ENCODE measurements around the gene GJB1. TPM values are rescaled to one million over a fixed set of nuclear protein-coding genes. Genes with fewer than 3 reads are reported as not detected.
"Not testable (repeated sequence)": the region's sequence is repeated elsewhere in the genome, so short reads cannot be mapped to it uniquely, and the experiment has no call there.

Gene GJB1
- total RNA-seq, 3 donors from 2014 or later, result not detected

DNA sequence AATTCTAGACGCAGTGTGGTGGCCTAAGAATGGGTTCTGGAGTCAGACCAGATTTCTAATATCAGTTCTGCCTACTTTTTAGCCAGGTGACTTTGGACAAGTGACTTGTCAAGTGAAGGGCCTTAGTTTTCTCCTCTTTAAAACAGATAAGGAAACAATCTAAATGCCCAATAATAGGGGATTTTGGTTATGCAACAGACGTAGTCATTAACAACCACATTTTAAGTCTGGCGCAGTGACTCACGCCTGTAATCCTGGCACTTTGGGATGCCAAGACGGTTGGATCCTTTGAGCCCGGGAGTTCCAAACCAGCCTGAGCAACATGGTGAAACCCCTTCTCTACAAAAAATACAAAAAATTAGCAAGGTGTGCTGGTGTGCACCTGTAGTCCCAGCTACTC is 33.0 kb downstream of the GJB1 start:
- peaks cover 26% of the 10 kb centered on the region for H3K4me1 Mint-ChIP-seq (ENCODE audit: low read depth)
- H3K4me3 Mint-ChIP-seq, result no peak overlapping the region
- H3K9me3 Mint-ChIP-seq, result no peaks in the 10 kb centered on the region
- no peak for ATAC-seq
- DNase-seq, result no peak
- no peaks in the 10 kb centered on the region for H3K27me3 Mint-ChIP-seq (ENCODE audit: low read depth)
- H3K36me3 Mint-ChIP-seq (ENCODE audit: insufficient read depth), result no peaks in the 10 kb centered on the region

GRCh38 chrX:71256856-71257255 is 33.8 kb downstream of the GJB1 start:
- H3K9me3 Mint-ChIP-seq, result no peaks in the 10 kb centered on the region
- DNase-seq, result no peak
- H3K36me3 Mint-ChIP-seq (ENCODE audit: insufficient read depth), result no peaks in the 10 kb centered on the region
- H3K4me1 Mint-ChIP-seq (ENCODE audit: low read depth), result peaks cover 19% of the 10 kb centered on the region
- no peak for ATAC-seq
- H3K27me3 Mint-ChIP-seq (ENCODE audit: low read depth), result no peaks in the 10 kb centered on the region
- H3K4me3 Mint-ChIP-seq, result no peak overlapping the region

DNA sequence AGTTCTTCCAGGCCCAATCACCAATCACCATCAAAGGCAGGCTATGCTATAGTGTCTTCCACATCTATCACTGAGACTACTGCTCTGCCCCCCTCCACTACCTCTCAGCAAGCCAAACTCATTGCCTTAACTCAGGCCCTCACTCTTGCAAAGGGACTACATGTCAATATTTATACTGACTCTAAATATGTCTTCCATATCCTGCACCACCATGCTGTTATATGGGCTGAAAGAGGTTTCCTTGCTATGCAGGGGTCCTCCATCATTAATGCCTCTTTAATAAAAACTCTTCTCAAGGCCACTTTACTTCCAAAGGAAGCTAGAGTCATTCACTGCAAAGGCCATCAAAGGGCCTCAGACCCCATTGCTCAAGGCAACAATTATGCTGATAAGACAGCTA is 45.6 kb downstream of the GJB1 start:
- H3K4me3 Mint-ChIP-seq; H3K27me3 Mint-ChIP-seq (ENCODE audit: low read depth); DNase-seq; H3K9me3 Mint-ChIP-seq; ATAC-seq; H3K4me1 Mint-ChIP-seq (ENCODE audit: low read depth); H3K36me3 Mint-ChIP-seq (ENCODE audit: insufficient read depth): not testable (repeated sequence)

DNA sequence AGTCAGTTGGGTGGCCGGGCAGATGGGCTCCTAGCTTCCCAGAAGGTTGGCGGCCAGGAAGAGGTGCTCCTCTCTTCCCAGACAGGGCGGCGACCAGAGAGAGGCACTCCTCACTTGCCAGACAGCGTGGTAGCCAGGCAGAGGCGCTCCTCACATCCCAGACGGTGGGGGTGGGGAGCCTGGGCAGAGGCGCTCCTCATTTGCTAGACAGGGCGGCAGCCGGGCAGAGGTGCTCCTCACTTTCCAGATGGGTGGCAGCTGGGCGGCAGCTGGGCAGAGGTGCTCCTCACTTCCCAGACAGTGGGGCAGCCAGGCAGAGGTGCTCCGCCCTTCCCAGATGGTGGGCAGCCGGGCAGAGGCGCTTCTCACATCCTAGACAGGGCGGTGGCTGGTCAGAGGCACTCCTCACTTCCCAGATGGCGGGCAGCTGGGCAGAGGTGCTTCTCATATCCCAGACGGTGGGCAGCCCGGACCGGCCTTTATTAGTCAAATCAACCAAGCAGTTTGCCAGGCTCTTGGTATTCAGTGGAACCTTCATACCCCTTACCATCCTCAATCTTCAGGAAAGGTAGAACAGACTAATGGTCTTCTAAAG is 46.9 kb downstream of the GJB1 start:
- Mint-ChIP-seq H3K36me3 (ENCODE audit: insufficient read depth) (no peaks in the 10 kb centered on the region), H3K4me1 (ENCODE audit: low read depth) (no peaks in the 10 kb centered on the region), H3K27me3 (ENCODE audit: low read depth) (no peaks in the 10 kb centered on the region), H3K4me3 (no peak overlapping the region), H3K9me3 (no peaks in the 10 kb centered on the region)
- DNase-seq (no peak), ATAC-seq (no peak)

DNA sequence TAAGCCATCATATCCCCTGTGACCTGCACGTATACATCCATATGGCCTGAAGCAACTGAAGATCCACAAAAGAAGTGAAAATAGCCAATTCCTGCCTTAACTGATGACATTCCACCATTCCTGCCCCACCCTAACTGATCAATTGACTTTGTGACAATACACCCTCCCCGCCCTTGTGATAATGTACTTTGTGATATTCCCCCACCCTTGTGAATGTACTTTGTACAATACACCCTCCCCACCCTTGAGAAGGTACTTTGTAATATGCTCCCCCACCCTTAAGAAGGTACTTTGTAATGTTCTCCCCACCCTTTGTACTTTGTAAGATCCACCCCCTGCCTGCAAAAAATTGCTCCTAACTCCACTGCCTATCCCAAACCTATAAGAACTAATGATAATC is 49.3 kb downstream of the GJB1 start:
- not testable (repeated sequence) for DNase-seq; ATAC-seq; H3K4me1 Mint-ChIP-seq (ENCODE audit: low read depth); H3K27me3 Mint-ChIP-seq (ENCODE audit: low read depth); H3K9me3 Mint-ChIP-seq; H3K4me3 Mint-ChIP-seq; H3K36me3 Mint-ChIP-seq (ENCODE audit: insufficient read depth)

Other genes with a start within 250 kb of the GJB1 start
- 10 to 100 TPM; 55.9 to 62.7 (median 58.4) TPM for gene SNX12, start 154.9 kb upstream of the GJB1 start, total RNA-seq
- 1 to 10 TPM; 3.4 to 6.4 (median 5.2) TPM for gene FOXO4, start 127.4 kb upstream of the GJB1 start, total RNA-seq
- gene CXorf65, start 116.5 kb upstream of the GJB1 start, total RNA-seq, result 10 to 100 TPM in 1 of 3 donors, 1 to 10 TPM in 2; 6.0 to 11.3 (median 6.6) TPM
- gene IL2RG, start 111.6 kb upstream of the GJB1 start, total RNA-seq, result 100 to 1,000 TPM; 214 to 305 (median 276) TPM
- 10 to 100 TPM; 33.7 to 43.9 (median 39.8) TPM for gene MED12, start 104.6 kb upstream of the GJB1 start, total RNA-seq
- under 1 TPM; 0.38 to 0.43 (median 0.40) TPM for gene NLGN3, start 78.4 kb upstream of the GJB1 start, total RNA-seq
- 10 to 100 TPM; 11.2 to 15.7 (median 13.3) TPM for gene ZMYM3, start 30.9 kb downstream of the GJB1 start, total RNA-seq
- gene NONO, start 60.4 kb downstream of the GJB1 start, total RNA-seq, result 100 to 1,000 TPM; 563 to 576 (median 574) TPM
- 1 to 10 TPM; 3.0 to 3.6 (median 3.1) TPM for gene ITGB1BP2, start 78.5 kb downstream of the GJB1 start, total RNA-seq
- gene TAF1, start 143.1 kb downstream of the GJB1 start, total RNA-seq, result 10 to 100 TPM; 24.9 to 32.2 (median 29.0) TPM